KOPT-K1 (cell line): ENCODE measurements around the gene ADCY7.

Source experiments
- H3K27ac ChIP-seq: fragments of 200-600 bp; sonication (generic); 2 replicates; pipeline ENCODE4 v1.5.1; 2016; ENCODE audit warnings: antibody characterized with exemption, mild to moderate bottlenecking, low read depth, low read length; ENCODE audit not compliant: poor library complexity, severe bottlenecking
- H3K36me3 ChIP-seq: fragments of 200-600 bp; sonication (generic); 2 replicates; pipeline ENCODE4 v1.5.1; 2017; ENCODE audit warnings: antibody characterized with exemption, mild to moderate bottlenecking, low read length, moderate library complexity; ENCODE audit not compliant: insufficient read depth
- H3K9me3 ChIP-seq: fragments of 200-600 bp; sonication (generic); 2 replicates; pipeline ENCODE4 v1.5.1; 2017; ENCODE audit warnings: antibody characterized with exemption, low read length, mild to moderate bottlenecking; ENCODE audit not compliant: insufficient read depth, poor library complexity, severe bottlenecking

The ADCY7 gene

DNA sequence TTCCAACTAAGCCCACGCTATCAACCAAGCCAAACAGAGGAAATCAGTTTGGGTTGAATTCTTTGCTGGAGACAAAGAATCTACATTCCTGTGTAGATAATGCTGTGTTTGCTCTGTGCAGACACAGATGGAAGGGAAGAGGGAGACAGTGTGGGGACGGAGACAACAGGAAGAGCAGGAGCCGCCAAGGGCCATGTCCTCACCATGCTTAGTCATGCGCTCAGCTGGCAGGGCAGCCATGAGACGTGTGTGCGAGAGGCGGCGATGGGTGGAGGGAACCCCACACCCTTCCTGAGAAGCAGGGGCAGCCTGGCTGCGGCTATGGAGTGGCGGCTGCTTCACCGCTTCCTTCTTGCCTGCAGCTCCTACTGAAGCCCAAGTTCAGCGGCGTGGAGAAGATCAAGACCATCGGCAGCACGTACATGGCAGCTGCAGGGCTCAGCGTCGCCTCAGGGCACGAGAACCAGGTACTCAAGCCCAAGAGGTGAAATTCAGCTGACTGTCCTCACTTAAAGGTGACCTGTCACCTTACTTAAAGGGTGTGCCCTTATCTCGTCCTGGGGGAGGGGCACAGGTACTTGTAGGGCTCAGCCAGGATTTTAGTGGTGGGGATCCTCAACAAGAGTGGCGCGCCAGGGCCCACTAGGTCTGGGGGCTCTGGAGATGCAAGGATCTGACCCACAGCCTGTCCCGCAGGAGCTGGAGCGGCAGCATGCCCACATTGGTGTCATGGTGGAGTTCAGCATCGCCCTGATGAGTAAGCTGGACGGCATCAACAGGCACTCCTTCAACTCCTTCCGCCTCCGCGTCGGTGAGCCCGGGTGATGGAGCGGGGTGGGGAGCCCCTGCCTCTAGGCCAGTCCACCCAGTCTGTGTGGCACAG is 47.5 kb downstream of the ADCY7 start:
- H3K36me3 ChIP-seq, result peaks cover 84% of the 10 kb centered on the region
- no peaks in the 10 kb centered on the region for H3K9me3 ChIP-seq
- H3K27ac ChIP-seq, result no peak overlapping the region

DNA sequence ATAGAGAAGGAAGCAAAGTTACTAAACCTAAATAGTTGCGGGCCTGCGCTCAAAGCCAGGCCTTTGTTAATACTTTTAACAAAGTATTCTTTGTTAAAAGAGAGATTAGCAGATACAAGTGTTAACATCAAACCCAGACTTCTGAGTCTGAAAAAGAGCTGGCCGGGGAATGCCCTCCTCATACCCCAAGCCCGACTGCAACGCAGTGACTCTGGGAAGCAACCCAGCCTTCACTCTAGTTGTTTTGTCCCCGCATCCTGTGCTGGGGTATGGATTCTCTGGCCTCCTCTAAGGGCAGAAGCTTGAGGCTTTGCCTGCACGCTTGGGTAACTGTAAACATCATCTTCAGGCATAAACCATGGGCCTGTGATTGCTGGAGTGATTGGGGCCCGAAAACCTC is 48.3 kb downstream of the ADCY7 start:
- H3K9me3 ChIP-seq, result no peaks in the 10 kb centered on the region
- peaks cover 92% of the 10 kb centered on the region for H3K36me3 ChIP-seq
- H3K27ac ChIP-seq, result no peak overlapping the region

DNA sequence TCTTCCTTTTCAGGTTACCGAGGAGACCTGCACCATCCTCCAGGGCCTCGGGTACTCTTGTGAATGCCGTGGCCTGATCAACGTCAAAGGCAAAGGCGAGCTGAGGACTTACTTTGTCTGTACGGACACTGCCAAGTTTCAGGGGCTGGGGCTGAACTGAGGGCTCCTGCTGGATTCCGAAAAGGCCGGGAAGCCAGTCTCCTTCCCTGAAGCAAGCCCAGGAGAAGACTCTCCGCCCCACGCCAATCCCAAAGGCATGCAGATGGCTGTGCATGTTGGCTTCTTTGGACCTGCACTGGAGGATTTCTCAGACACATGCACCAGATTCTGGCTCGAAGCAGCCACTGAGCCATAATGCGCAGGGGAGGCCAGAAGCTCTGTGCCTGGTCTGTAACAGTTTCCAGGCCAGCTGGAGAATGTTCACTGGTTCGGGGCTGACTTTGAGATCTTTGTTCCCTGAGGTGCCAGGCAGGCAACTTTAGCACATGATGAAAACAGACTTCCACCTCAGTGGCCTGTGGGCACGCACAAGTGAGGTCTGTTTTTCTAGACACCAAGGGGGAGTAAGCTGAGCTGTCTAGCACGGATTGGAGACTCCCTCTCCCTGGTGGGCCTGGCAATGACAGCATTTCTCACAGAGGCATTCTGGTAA is 49.1 kb downstream of the ADCY7 start:
- H3K36me3 ChIP-seq, result peaks cover 100% of the 10 kb centered on the region
- no peaks in the 10 kb centered on the region for H3K9me3 ChIP-seq
- no peak overlapping the region for H3K27ac ChIP-seq

DNA sequence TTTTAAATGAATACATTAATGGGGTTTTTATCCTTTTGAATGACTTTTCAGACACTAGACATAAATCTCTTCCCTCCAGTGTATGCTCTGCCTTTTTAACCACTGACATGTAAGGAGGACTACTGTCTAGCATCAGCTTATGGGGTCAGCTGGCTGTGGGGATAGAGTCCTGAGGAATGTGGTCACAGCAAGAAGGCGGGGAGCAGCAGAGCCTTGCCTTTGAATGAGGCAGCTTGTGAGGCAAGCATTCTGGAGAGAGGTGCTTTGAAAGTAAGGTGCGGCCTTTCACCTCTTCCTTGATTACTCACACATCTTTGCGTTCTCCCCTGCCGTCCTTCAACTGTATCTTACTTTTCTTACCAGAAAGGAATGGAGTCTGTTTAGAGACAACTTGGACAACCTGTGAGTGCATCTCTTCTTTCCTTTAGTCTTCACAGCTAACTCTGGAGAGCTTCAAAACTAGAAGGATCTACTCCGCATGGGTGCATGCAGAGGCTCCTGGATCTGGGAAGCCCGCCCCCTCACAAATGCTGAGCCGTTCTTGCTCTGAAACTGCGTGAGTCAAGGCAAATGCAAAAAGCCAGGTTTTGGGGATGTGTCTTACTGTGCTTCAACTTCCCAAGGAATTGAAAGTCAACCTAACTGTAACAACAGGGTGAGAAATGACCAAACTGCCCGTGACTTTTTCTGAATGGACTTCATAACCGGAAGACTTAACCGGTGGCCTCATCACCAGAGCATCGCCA is 49.9 kb downstream of the ADCY7 start:
- Histone ChIP-seq H3K36me3 (peaks cover 100% of the 10 kb centered on the region), H3K9me3 (no peaks in the 10 kb centered on the region), H3K27ac (no peak overlapping the region)

DNA sequence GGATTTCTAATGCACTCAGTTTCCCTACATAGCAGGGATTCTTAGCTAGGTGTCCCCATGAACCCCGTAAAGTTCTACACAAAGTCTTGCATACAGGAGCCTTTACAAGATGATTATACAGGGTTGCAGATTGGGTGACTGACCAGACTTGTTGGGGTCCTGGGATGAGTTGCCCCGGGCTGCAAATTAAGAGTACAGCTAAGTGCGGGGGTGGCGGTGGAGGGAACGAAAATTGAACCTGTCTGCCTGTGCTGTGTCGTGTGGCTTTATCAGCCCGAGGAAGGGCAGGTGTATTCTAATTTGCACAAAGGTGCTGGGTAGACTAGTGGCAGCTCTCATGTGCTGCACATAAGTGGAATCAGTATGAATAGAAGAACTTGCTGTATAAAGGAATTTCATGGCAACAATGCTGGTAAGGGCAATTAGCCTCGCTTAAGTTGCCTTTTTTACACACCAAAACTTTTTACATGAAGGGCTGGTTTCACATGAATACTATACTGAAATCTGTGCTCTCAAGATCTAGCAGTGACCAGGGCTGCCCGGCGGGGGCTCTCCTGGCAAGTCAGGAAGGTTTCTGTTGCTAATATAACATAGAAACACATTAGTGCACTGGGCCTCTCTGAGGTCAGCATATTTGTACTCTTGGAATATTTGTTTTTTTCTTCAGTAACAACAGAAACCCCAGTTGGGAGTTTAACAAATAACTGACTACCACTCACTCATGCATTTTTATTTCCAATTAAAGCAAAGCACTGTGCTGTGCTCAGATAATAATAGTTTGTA is 50.7 kb downstream of the ADCY7 start:
- peaks cover 100% of the 10 kb centered on the region for H3K36me3 ChIP-seq
- no peak overlapping the region for H3K27ac ChIP-seq
- H3K9me3 ChIP-seq, result no peaks in the 10 kb centered on the region

DNA sequence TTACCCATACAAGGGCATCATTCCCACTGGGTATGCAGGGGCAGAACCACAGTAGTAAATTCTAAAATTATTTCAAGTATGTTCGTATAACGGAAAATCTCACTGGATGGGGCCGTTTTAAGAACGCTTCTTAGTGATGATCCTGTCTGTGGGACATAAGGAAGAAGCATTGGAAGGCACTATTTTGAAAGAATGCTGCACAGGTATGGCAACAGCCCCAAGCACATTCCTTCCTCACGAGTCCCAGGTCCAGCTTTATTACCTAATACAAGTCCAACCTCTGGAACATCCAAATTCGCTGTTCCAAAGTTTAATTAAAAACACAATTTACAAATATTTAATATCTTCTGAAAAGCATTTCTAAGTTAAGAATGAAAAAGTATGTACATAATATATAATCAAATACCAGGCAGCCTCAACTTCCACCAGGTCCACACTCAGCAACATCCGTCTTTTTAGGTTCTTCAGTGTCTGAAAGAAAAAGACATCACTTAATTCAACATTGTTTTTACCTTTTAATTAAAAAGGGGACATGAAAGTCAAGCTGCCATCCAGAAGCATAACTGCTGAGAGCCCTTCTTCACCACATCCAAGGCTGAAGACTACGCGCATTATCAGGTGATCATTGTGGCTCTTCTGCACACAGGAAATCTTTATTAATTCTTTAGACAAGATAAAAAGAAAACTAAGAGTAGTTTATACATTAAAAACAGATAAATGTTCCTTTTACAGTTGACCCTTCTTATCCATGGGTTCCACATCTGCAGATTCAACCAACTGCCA is 52.6 kb downstream of the ADCY7 start:
- Histone ChIP-seq H3K27ac (no peak overlapping the region), H3K9me3 (no peaks in the 10 kb centered on the region), H3K36me3 (peaks cover 100% of the 10 kb centered on the region)

DNA sequence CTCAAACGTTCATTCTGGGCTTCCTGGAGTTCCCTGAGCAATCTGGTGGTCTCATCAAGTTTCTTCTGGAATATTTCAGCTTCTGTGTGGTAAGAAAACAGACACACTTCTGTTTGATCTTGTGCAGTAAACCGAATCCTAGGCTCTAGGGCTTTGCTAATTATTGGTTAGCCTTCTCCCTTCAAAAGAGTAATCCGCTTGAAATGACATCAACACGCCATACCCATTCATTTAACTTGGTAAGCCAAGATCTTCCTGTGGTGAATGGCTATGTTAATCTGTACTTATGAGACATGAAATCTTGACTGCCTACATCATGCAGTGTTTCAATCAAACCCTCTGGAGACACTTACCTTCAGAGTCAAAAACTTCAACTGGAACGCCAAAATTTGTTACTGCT is 54.0 kb downstream of the ADCY7 start:
- H3K36me3 ChIP-seq, result peaks cover 100% of the 10 kb centered on the region

DNA sequence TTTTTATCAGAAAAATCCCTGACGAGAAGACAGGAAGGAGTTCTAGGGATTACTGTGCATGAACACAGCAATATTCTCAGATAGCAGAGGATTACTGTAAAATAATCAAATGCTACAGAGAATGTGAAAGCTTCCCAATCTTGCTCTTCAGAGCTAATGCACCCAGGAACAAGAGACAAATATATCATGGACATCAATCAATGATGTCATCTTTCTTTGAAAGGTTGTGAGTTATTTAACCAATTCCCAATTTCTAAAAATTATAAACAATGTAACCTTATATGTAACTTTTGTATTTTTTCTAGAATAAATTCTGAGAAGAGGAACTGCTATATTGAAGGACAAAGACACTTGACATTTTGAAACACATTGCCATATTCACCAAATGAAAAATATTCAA is 56.0 kb downstream of the ADCY7 start:
- H3K27ac ChIP-seq, result no peak overlapping the region
- peaks cover 100% of the 10 kb centered on the region for H3K36me3 ChIP-seq
- no peaks in the 10 kb centered on the region for H3K9me3 ChIP-seq

More for the DNA sequence above, 54.0 kb downstream of the ADCY7 start:
- Histone ChIP-seq H3K27ac (no peak overlapping the region), H3K9me3 (no peaks in the 10 kb centered on the region)

DNA sequence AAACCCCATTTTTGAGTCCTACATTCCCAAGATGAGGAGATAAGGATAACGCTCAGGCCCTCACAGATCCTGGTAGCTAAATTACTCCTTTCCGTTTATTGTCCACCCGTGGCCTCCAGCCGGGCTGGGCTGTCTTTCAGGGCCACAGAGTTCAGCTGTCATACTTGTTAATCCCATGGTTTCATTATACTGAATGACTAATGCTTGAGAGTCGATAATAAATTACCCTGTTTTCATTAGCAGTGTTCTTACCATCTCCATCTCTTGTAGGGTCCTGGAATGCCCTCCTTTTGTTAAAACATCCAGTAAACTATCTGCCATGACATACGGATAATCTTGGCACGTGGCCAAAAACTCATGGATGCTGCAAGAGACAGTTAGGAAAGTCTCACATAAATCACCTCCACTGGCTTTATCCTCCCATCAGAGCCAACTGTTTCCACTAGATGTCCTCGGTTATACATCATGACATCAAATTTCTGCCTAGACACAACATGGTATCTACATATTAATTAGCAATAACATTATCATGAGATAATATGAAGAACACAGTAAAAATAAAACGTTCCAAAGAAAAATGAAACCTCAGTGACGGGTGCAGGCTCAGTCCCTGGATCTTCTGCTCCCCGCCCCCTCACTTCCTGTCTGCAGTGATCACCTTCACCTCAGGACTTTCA is 57.1 kb downstream of the ADCY7 start:
- Histone ChIP-seq H3K9me3 (no peaks in the 10 kb centered on the region), H3K36me3 (peaks cover 100% of the 10 kb centered on the region), H3K27ac (no peak overlapping the region)

DNA sequence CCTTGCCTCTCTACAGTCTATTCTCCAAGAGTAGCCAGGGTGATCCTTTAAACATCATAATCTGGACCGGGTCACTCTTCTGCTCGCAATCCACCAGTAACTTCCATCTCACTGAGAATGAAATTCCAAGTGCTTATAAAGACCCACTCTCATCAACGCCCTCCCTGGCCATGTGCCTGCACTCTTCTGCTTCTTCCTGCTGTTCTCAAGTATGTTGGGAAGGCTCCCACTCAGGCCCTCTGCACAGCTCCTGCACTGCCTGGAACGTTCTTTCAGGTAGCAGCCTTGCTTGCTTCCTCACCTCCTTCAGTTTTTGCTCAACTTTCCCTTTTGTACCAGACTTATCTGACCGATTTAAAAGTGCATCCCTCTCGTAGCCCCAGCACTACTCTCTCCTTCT is 58.0 kb downstream of the ADCY7 start:
- Histone ChIP-seq H3K9me3 (no peaks in the 10 kb centered on the region), H3K36me3 (peaks cover 100% of the 10 kb centered on the region), H3K27ac (no peak overlapping the region)

DNA sequence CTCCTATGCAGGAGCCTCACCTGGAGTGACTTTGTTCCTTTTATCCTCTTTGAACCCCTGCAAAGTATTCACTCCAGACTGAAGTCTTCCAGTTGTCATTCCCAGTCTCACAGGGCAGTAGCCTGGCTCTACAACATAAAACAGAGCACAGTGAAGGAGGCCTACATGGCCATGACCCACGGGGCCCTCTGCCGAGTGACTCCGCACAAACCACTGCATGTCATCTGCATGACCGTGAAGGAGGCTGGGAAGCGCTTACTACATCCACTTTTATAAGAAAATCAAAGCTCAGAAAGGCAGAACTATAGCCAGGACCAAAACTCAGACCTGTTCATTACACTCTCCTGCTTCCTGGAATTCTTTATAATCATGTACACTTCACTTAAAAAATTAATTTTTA is 59.9 kb downstream of the ADCY7 start:
- H3K27ac ChIP-seq, result no peak overlapping the region
- H3K36me3 ChIP-seq, result peaks cover 100% of the 10 kb centered on the region
- no peaks in the 10 kb centered on the region for H3K9me3 ChIP-seq

DNA sequence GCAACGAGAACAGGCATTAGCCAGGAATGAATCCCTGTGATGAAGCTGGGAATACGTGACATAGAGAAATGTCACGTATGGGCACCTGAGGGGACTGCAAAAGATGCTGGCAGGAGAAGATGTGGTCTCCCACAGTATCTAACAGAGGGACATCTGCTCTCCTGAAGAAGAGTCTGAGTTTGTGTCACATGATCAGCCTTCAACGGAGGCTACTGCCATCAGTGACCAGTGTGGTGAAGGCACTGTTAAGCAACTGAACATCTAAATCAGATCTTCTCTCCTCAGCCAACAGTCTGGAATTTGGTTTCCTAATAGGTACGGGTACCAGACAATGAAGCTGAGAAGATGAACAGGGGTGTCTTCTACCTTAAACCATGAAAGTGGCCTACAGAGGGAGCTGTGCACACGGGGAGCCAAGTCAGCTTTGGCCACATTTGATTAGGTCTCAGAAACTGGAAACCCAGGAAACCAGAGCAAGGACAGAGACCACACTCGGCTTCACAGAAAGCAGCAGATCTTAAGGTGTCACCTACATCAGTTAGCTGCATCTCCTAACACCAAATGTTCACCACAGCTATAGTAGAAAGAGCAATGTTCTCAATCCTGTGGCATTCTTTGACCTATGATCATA is 60.6 kb downstream of the ADCY7 start:
- H3K36me3 ChIP-seq, result peaks cover 100% of the 10 kb centered on the region
- H3K9me3 ChIP-seq, result no peaks in the 10 kb centered on the region
- H3K27ac ChIP-seq, result no peak overlapping the region

DNA sequence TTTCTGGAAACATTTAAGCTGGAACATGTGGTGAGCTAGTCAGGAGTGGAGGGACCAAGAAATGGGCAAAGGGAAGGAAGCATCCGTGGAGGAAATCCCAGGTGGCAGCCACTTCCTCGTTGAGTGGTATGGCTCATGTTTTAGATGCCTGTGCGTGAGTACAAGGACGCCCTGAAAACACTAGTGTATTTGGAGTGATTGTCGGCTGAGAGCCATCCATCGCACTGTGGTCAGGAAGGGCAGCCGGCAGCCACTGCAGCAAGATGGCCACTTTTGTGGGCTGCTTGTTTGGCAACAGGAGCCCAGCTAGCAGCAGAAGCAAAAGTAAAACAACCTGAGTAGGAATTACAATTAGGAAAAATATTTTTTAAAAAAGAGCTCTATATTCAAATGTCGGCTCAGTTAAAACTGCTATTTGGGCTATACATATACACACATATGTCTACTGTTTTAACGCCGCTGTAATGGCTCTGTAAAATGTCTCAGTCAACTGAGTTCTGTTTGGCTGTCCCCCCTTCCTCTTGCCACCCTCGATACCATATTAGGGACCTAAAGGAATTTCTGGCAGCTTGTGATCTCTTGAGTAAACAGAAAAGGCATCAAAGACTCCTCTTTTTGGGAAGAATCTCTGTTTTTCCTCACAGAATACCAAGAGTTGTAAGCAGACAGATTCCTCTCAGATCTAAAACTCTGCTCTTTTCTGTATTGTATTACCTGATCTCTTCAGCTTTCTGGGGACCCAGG is 63.3 kb downstream of the ADCY7 start:
- no peak overlapping the region for H3K27ac ChIP-seq
- no peaks in the 10 kb centered on the region for H3K9me3 ChIP-seq
- peaks cover 100% of the 10 kb centered on the region for H3K36me3 ChIP-seq
